SK-N-SH (cell line): ENCODE data around the gene ZSCAN21. TPM values are rescaled to one million over a fixed set of nuclear protein-coding genes. Genes with fewer than 3 reads are reported as not detected.

Experiments
- CTCF ChIA-PET: fragments of 300-600, 350-600 bp; formaldehyde crosslinking; extraction: SDS; loops from one replicate; lab custom pipeline; 2021; lab: Yijun Ruan, JAX
- POLR2A ChIA-PET: fragments of 350-600 bp; sonication (Branson Sonifier 250); formaldehyde crosslinking; extraction: SDS; loops from one replicate; lab custom pipeline; 2020; ENCODE audit warnings: antibody characterized with exemption, inconsistent platforms; lab: Yijun Ruan, JAX
- DNase-seq: peaks from one replicate; pipeline ENCODE4 v3.0.0; 2012
- H2AFZ ChIP-seq: fragments of 200-600 bp; sonication (generic); 2 replicates; pipeline ENCODE4 v1.8.1; 2016; ENCODE audit warnings: antibody characterized with exemption, mild to moderate bottlenecking, low read depth
- H3F3A ChIP-seq: fragments of 200-600 bp; sonication (generic); replicated peaks from 2 replicates; pipeline ENCODE3; 2016; ENCODE audit warnings: antibody characterized with exemption, mild to moderate bottlenecking; ENCODE audit not compliant: insufficient read depth
- H3K27ac ChIP-seq, 2 experiments: fragments of 200-500 bp in 1 of 2; fragments of 200-600 bp in 1 of 2; sonication (Bioruptor generic) in 1 of 2; sonication (generic), shearing (Covaris generic) in 1 of 2; 2 replicates each; pipeline versions ENCODE4 v1.5.1 to v1.6.1; 2014 to 2016; ENCODE audit warnings: low read depth in 2 of 2, inconsistent platforms in 1 of 2, low read length in 1 of 2, mild to moderate bottlenecking in 1 of 2, mixed read lengths in 1 of 2
- H3K27me3 ChIP-seq: fragments of 200-600 bp; sonication (generic), shearing (Covaris generic); 2 replicates; pipeline ENCODE4 v1.6.1; 2016; ENCODE audit warnings: mixed run types; ENCODE audit not compliant: insufficient read depth
- H3K36me3 ChIP-seq, 2 experiments: fragments of 200-500 bp in 1 of 2; fragments of 200-600 bp in 1 of 2; sonication (Bioruptor generic) in 1 of 2; sonication (generic) in 1 of 2; replicated peaks in 1 of 2; 2 replicates each; pipeline versions ENCODE3 to v1.5.1; 2014 to 2016; ENCODE audit warnings: low read length in 1 of 2, mild to moderate bottlenecking in 1 of 2; ENCODE audit not compliant: insufficient read depth in 2 of 2, control insufficient read depth in 1 of 2
- H3K4me1 ChIP-seq, 2 experiments: fragments of 200-500 bp in 1 of 2; fragments of 200-600 bp in 1 of 2; sonication (Bioruptor generic) in 1 of 2; sonication (generic), shearing (Covaris generic) in 1 of 2; 2 replicates each; pipeline versions ENCODE4 v1.5.1 to v1.6.1; 2014 to 2016; ENCODE audit warnings: low read depth in 1 of 2, low read length in 1 of 2, mixed run types in 1 of 2; ENCODE audit not compliant: insufficient read depth in 2 of 2, control insufficient read depth in 1 of 2
- H3K4me2 ChIP-seq: fragments of 200-600 bp; sonication (generic), shearing (Covaris generic); 2 replicates; pipeline ENCODE4 v1.6.1; 2017; ENCODE audit warnings: mixed run types
- H3K4me3 ChIP-seq, 2 experiments: fragments of 200-500 bp in 1 of 2; fragments of 200-600 bp in 1 of 2; sonication (Bioruptor generic) in 1 of 2; sonication (generic), shearing (Covaris generic) in 1 of 2; 2 replicates each; pipeline versions ENCODE4 v1.5.1 to v1.8.1; 2014 to 2016; ENCODE audit warnings: low read depth in 2 of 2, inconsistent platforms in 1 of 2, low read length in 1 of 2, mild to moderate bottlenecking in 1 of 2, mixed read lengths in 1 of 2, moderate library complexity in 1 of 2
- H3K79me2 ChIP-seq: fragments of 200-600 bp; sonication (generic); 2 replicates; pipeline ENCODE4 v1.8.1; 2017; ENCODE audit warnings: mild to moderate bottlenecking; ENCODE audit not compliant: insufficient read depth
- H3K9ac ChIP-seq: fragments of 200-600 bp; sonication (generic); 2 replicates; pipeline ENCODE4 v1.6.1; 2017; ENCODE audit warnings: mixed run types
- H3K9me2 ChIP-seq: fragments of 200-600 bp; sonication (generic); 2 replicates; pipeline ENCODE4 v1.6.1; 2017; ENCODE audit warnings: mixed run types
- H3K9me3 ChIP-seq: fragments of 200-600 bp; sonication (generic); 2 replicates; pipeline ENCODE4 v1.6.1; 2017; ENCODE audit warnings: mixed run types, mild to moderate bottlenecking, moderate library complexity
- H4K20me1 ChIP-seq: fragments of 200-600 bp; sonication (generic); 2 replicates; pipeline ENCODE4 v1.6.1; 2017; ENCODE audit warnings: mild to moderate bottlenecking, mixed run types; ENCODE audit not compliant: insufficient read depth
- CHD2 ChIP-seq: fragments of 150-350 bp; IDR thresholded peaks from 2 replicates; pipeline ENCODE4 v1.6.1; 2018; ENCODE audit warnings: low read length; ENCODE audit not compliant: partially characterized antibody
- EZH2phosphoT487 ChIP-seq: fragments of 200-600 bp; sonication (generic); IDR thresholded peaks from 2 replicates; pipeline ENCODE4 v1.6.1; 2017; ENCODE audit warnings: low read depth, mixed run types, mild to moderate bottlenecking, antibody characterized with exemption, moderate library complexity, borderline replicate concordance
- FOSL2 ChIP-seq: IDR thresholded peaks from 2 replicates; pipeline ENCODE4 v1.4.0; 2012; ENCODE audit warnings: low read depth, mild to moderate bottlenecking, moderate library complexity, borderline replicate concordance
- FOXJ3 ChIP-seq: sonication (generic); formaldehyde crosslinking; IDR thresholded peaks from 2 replicates; pipeline ENCODE4 v1.5.1; 2020; ENCODE audit warnings: mild to moderate bottlenecking, missing genetic modification reagents
- GABPA ChIP-seq: IDR thresholded peaks from 2 replicates; pipeline ENCODE4 v1.4.0; 2012; ENCODE audit warnings: low read depth, mild to moderate bottlenecking
- GATA2 ChIP-seq: sonication (generic); formaldehyde crosslinking; IDR thresholded peaks from 2 replicates; pipeline ENCODE4 v1.5.0; 2020; ENCODE audit warnings: mild to moderate bottlenecking, missing genetic modification reagents
- MEF2A ChIP-seq: IDR thresholded peaks from 2 replicates; pipeline ENCODE4 v1.4.0; 2012; ENCODE audit warnings: low read depth, borderline replicate concordance
- NFIC ChIP-seq: IDR thresholded peaks from 2 replicates; pipeline ENCODE4 v1.4.0; 2012; ENCODE audit warnings: borderline replicate concordance
- NRF1 ChIP-seq: IDR thresholded peaks from 2 replicates; pipeline ENCODE4 v1.6.1; 2012; ENCODE audit warnings: low read depth, mild to moderate bottlenecking, low read length
- RCOR1 ChIP-seq: fragments of 150-350 bp; IDR thresholded peaks from 2 replicates; pipeline ENCODE4 v1.6.1; 2017; ENCODE audit warnings: antibody characterized with exemption, low read length
- RXRA ChIP-seq: IDR thresholded peaks from 2 replicates; pipeline ENCODE4 v1.4.0; 2012; ENCODE audit warnings: low read depth, mild to moderate bottlenecking, borderline replicate concordance
- SIN3A ChIP-seq: IDR thresholded peaks from 2 replicates; pipeline ENCODE4 v1.6.1; 2012; ENCODE audit warnings: low read depth, mild to moderate bottlenecking, low read length, moderate library complexity, borderline replicate concordance
- SMC3 ChIP-seq: IDR thresholded peaks from 2 replicates; pipeline ENCODE4 v1.6.1; 2012; ENCODE audit warnings: low read depth, low read length, improper control_type of control experiment
- TAF1 ChIP-seq: IDR thresholded peaks from 2 replicates; pipeline ENCODE4 v1.6.1; 2012; ENCODE audit warnings: low read depth, mild to moderate bottlenecking, low read length, moderate library complexity, borderline replicate concordance
- TEAD4 ChIP-seq: IDR thresholded peaks from 2 replicates; pipeline ENCODE4 v1.4.0; 2012; ENCODE audit warnings: mild to moderate bottlenecking, borderline replicate concordance; ENCODE audit not compliant: insufficient read depth
- YY1 ChIP-seq: IDR thresholded peaks from 2 replicates; pipeline ENCODE4 v1.4.0; 2012; ENCODE audit warnings: low read depth, mild to moderate bottlenecking
- WGBS: methylation state at CpG from one replicate; pipeline ENCODE4 v1.1.6; 2017; ENCODE audit warnings: low lambda C conversion rate; 5-methylcytosine and 5-hydroxymethylcytosine counted together
- polyA plus RNA-seq, 3 experiments: library from polyadenylated mRNA; depleted of rRNA; stranded (reverse); fragments of >200 nt; gene quantifications; 2 replicates each; pipeline ENCODE4 v1.2.3, GENCODE V29; 2012
- TF ChIP-seq, protein P1 (sequence below): IDR thresholded peaks from 2 replicates; pipeline ENCODE4 v1.4.0; 2012; ENCODE audit warnings: low read depth
- TF ChIP-seq, protein P2 (sequence below): IDR thresholded peaks from 2 replicates; pipeline ENCODE4 v1.4.0; 2012; ENCODE audit warnings: low read depth, borderline replicate concordance
- TF ChIP-seq, protein P3 (sequence below): fragments of 150-350 bp; IDR thresholded peaks from 2 replicates; pipeline ENCODE4 v1.6.1; 2017; ENCODE audit warnings: antibody characterized with exemption, low read length, low read depth, borderline replicate concordance
- TF ChIP-seq, protein P4 (sequence below): IDR thresholded peaks from 2 replicates; pipeline ENCODE4; 2012
- TF ChIP-seq, protein P5 (sequence below): fragments of 150-350 bp; IDR thresholded peaks from 2 replicates; pipeline ENCODE4 v1.6.1; 2016; ENCODE audit warnings: mild to moderate bottlenecking, low read depth, low read length

Gene ZSCAN21
- polyA plus RNA-seq, 1 of the 3 experiments (the other 2 are of a cell fraction), result 17.5 TPM

DNA sequence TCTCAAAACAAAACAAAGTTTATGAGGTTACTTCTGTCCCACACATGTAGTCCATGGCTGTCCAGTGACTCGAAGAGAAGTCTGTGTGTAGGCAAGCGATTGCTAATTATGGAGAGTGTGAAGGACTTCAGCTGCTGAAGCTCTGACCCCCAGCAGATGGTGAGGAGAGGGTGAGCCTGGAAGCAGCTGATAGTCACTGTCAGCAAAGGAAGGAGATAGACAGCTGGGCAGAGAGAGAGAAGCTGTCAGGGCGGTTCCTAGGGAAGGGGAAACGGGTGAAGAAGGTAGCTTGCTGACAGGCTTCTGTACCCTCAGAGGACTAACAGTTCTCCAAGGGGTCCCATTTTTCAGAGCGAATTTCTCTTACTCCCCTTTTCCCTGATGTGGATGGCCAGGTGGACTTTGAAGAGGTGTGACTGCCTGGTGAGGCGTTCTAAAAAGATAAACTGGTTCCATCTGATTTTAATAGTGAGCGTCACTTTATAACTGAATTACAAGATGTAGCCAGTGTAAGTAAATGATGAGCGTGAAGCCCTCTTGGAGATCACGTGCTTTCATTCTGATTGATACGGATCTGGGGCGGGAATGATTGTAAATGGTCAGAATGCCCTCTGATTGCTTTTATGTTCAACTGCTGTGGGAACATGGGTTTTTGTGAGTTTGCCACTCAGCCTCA lies 12.1 kb downstream of the ZSCAN21 start:
- no peak overlapping the region for H3K27ac ChIP-seq
- peaks cover 0 to 17% of the 10 kb centered on the region in 2 experiments; a peak in 1 of 4 replicates for H3K4me1 ChIP-seq
- H3K9ac ChIP-seq, result no peak overlapping the region
- ChIA-PET CTCF (interaction anchor here (1.1 to 2.5 kb wide), 5 partner anchors 8 to 82 kb away, joined by 3 to 7 read pairs (median 5); partner anchors contain the start of gene ZSCAN21), POLR2A (interaction anchor here (0.9 to 1.2 kb wide), 2 partner anchors 12 to 40 kb away, joined by 3 to 5 read pairs; partner anchors contain the start of genes AP4M1 and MCM7)
- no peak overlapping the region for H2AFZ ChIP-seq
- H3K36me3 ChIP-seq, result peaks cover 48 to 67% of the 10 kb centered on the region in 2 experiments
- no peak overlapping the region for H3K4me3 ChIP-seq
- H3K27me3 ChIP-seq, result no peaks in the 10 kb centered on the region
- H4K20me1 ChIP-seq, result no peaks in the 10 kb centered on the region
- DNase-seq, result no peak
- no peaks in the 10 kb centered on the region for H3K9me2 ChIP-seq
- H3K9me3 ChIP-seq, result no peaks in the 10 kb centered on the region
- H3K79me2 ChIP-seq, result peaks cover 2% of the 10 kb centered on the region
- no peak for TF ChIP-seq TAF1
- TF ChIP-seq, protein P1, sequence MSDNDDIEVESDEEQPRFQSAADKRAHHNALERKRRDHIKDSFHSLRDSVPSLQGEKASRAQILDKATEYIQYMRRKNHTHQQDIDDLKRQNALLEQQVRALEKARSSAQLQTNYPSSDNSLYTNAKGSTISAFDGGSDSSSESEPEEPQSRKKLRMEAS, result no peak
- TF ChIP-seq, protein P2, sequence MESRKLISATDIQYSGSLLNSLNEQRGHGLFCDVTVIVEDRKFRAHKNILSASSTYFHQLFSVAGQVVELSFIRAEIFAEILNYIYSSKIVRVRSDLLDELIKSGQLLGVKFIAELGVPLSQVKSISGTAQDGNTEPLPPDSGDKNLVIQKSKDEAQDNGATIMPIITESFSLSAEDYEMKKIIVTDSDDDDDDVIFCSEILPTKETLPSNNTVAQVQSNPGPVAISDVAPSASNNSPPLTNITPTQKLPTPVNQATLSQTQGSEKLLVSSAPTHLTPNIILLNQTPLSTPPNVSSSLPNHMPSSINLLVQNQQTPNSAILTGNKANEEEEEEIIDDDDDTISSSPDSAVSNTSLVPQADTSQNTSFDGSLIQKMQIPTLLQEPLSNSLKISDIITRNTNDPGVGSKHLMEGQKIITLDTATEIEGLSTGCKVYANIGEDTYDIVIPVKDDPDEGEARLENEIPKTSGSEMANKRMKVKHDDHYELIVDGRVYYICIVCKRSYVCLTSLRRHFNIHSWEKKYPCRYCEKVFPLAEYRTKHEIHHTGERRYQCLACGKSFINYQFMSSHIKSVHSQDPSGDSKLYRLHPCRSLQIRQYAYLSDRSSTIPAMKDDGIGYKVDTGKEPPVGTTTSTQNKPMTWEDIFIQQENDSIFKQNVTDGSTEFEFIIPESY, result no peak
- TF ChIP-seq NRF1, result no peak
- TF ChIP-seq RXRA, result no peak
- TF ChIP-seq FOSL2, result no peak
- TF ChIP-seq, protein P3, sequence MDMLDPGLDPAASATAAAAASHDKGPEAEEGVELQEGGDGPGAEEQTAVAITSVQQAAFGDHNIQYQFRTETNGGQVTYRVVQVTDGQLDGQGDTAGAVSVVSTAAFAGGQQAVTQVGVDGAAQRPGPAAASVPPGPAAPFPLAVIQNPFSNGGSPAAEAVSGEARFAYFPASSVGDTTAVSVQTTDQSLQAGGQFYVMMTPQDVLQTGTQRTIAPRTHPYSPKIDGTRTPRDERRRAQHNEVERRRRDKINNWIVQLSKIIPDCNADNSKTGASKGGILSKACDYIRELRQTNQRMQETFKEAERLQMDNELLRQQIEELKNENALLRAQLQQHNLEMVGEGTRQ, result no peak
- no peak for TF ChIP-seq NFIC
- TF ChIP-seq MEF2A, result no peak
- H3F3A ChIP-seq, result peaks cover 23% of the 10 kb centered on the region
- WGBS, result 98% methylated on average over 11 of the region's 11 CpGs
- H3K4me2 ChIP-seq, result no peak overlapping the region

DNA sequence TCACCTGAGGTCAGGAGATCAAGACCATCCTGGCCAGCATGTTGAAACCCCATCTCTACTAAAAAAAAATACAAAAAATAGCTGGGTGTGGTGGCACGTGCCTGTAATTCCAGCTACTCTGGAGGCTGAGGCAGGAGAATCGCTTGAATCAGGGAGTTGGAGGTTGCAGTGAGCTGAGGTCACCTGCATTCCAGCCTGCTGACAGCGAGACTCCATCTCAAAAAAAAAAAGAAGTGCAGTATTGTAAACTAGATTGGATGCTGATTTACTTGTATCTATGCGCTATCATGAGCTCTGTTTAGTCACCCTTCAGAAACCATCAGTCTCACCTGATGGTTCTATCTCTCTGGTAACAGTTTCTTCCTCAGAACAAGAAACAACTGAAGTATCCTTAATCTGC lies 13.8 kb downstream of the ZSCAN21 start:
- Histone ChIP-seq H3K79me2 (no peaks in the 10 kb centered on the region), H3K4me3 (no peak overlapping the region), H4K20me1 (no peaks in the 10 kb centered on the region), H3K9ac (no peak overlapping the region), H3K36me3 (peaks cover 32 to 58% of the 10 kb centered on the region in 2 experiments), H2AFZ (no peak overlapping the region), H3K4me1 (peaks cover 0 to 21% of the 10 kb centered on the region in 2 experiments; a peak in 1 of 4 replicates), H3K27ac (no peak overlapping the region), H3F3A (peaks cover 34% of the 10 kb centered on the region), H3K4me2 (no peak overlapping the region), H3K27me3 (no peaks in the 10 kb centered on the region), H3K9me2 (no peaks in the 10 kb centered on the region), H3K9me3 (no peaks in the 10 kb centered on the region)
- WGBS, result 98% methylated on average over 4 of the region's 4 CpGs
- ChIA-PET POLR2A (interaction anchor here (0.6 to 1.3 kb wide), 4 partner anchors 11 to 48 kb away, joined by 3 to 7 read pairs (median 3); partner anchors contain the start of genes ZKSCAN1 and ZSCAN21), CTCF (interaction anchor here (1.1 to 2.4 kb wide), 6 partner anchors 10 to 84 kb away, joined by 4 to 10 read pairs (median 8); partner anchors contain the start of gene ZSCAN21)
- DNase-seq, result no peak
- TF ChIP-seq, protein P4, sequence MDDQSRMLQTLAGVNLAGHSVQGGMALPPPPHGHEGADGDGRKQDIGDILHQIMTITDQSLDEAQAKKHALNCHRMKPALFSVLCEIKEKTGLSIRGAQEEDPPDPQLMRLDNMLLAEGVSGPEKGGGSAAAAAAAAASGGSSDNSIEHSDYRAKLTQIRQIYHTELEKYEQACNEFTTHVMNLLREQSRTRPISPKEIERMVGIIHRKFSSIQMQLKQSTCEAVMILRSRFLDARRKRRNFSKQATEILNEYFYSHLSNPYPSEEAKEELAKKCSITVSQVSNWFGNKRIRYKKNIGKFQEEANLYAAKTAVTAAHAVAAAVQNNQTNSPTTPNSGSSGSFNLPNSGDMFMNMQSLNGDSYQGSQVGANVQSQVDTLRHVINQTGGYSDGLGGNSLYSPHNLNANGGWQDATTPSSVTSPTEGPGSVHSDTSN, result no peak
- TF ChIP-seq RCOR1 (no peak), SMC3 (no peak), SIN3A (no peak), RXRA (no peak), FOSL2 (no peak), GATA2 (no peak), CHD2 (no peak), EZH2phosphoT487 (no peak), TEAD4 (no peak), YY1 (no peak), TAF1 (no peak), FOXJ3 (CRISPR knock-in tag) (no peak), GABPA (no peak)
- TF ChIP-seq, protein P5, sequence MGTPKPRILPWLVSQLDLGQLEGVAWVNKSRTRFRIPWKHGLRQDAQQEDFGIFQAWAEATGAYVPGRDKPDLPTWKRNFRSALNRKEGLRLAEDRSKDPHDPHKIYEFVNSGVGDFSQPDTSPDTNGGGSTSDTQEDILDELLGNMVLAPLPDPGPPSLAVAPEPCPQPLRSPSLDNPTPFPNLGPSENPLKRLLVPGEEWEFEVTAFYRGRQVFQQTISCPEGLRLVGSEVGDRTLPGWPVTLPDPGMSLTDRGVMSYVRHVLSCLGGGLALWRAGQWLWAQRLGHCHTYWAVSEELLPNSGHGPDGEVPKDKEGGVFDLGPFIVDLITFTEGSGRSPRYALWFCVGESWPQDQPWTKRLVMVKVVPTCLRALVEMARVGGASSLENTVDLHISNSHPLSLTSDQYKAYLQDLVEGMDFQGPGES, result no peak
